Endometrial microvascular endothelial cells (primary cell): ENCODE results near the gene SND1. TPM values are rescaled to one million over a fixed set of nuclear protein-coding genes. Genes with fewer than 3 reads are reported as not detected.
"Not testable (repeated sequence)": the region's sequence is repeated elsewhere in the genome, so short reads cannot be mapped to it uniquely, and the experiment has no call there.

Experiments used
- in situ Hi-C: cut with HindIII; loops from 2 replicates; pipeline ENCODE4 v1.10.0; 2017; ENCODE audit warnings: low sequenced_read_pairs, low pct_unique_long_range_greater_than_20kb; ENCODE audit errors: inconsistent ontology term
- total RNA-seq: library from RNA; depleted of rRNA; stranded (reverse); fragments of >200 nt; gene quantifications from one replicate; pipeline ENCODE4 v1.2.3, GENCODE V29; 2015; ENCODE audit errors: inconsistent ontology term

The SND1 gene
- total RNA-seq, 1 donor from 2014 or later: 223 TPM

GRCh38 chr7:127950233-127950935 lies 298.4 kb downstream of the SND1 start:
- in situ Hi-C loops: no loop called here

GRCh38 chr7:127953423-127954356 lies 301.7 kb downstream of the SND1 start:
- in situ Hi-C loops: no loop called here

- in situ Hi-C loops: no loop called here
These were observed 302.4 kb downstream of the SND1 start for GRCh38 chr7:127954357-127954748.

GRCh38 chr7:127955051-127955531 lies 303.1 kb downstream of the SND1 start:
- in situ Hi-C loops: no loop called here

GRCh38 chr7:127957886-127958285 lies 305.9 kb downstream of the SND1 start:
- in situ Hi-C loops: no loop called here

GRCh38 chr7:127959770-127960169 lies 307.8 kb downstream of the SND1 start:
- in situ Hi-C loops: no loop called here

GRCh38 chr7:127961786-127962453 lies 309.9 kb downstream of the SND1 start:
- in situ Hi-C loops: no loop called here

GRCh38 chr7:127962589-127963361 lies 310.8 kb downstream of the SND1 start:
- in situ Hi-C loops: no loop called here

- in situ Hi-C loops: not testable (repeated sequence)
These were observed 311.9 kb downstream of the SND1 start for GRCh38 chr7:127963850-127964249.

- in situ Hi-C loops: no loop called here
These were observed 315.3 kb downstream of the SND1 start for GRCh38 chr7:127967281-127967680.

GRCh38 chr7:127968547-127968946 lies 316.6 kb downstream of the SND1 start:
- in situ Hi-C loops: no loop called here

GRCh38 chr7:127973832-127974231 lies 321.8 kb downstream of the SND1 start:
- in situ Hi-C loops: no loop called here

GRCh38 chr7:127974446-127975035 lies 322.5 kb downstream of the SND1 start:
- in situ Hi-C loops: no loop called here

GRCh38 chr7:127976056-127976737 lies 324.2 kb downstream of the SND1 start:
- in situ Hi-C loops: no loop called here

GRCh38 chr7:127976738-127977120 lies 324.7 kb downstream of the SND1 start:
- in situ Hi-C loops: no loop called here

- in situ Hi-C loops: no loop called here
These were observed 326.4 kb downstream of the SND1 start for GRCh38 chr7:127978421-127978820.

GRCh38 chr7:127979113-127979727 lies 327.2 kb downstream of the SND1 start:
- in situ Hi-C loops: no loop called here
